ENCODE results near the gene GIMAP2. TPM values are rescaled to one million over a fixed set of nuclear protein-coding genes. Genes with fewer than 3 reads are reported as not detected.

GIMAP2 gene
- total and polyA plus RNA-seq, 9 of the 15 experiments (the other 6 are each of a cell fraction or from before 2014, with no cell fraction given), result 0.37 to 1.8 (median 1.2) TPM

- Histone ChIP-seq H3K36me3 (ENCODE audit: control insufficient read depth, insufficient read depth, low read length) (no peaks in the 10 kb centered on the region), H3K79me2 (ENCODE audit: control insufficient read depth, insufficient read depth, low read length) (no peaks in the 10 kb centered on the region), H4K20me1 (replicated peaks; ENCODE audit: control insufficient read depth, insufficient read depth, low read length) (no peaks in the 10 kb centered on the region), H3K9me3 (replicated peaks; ENCODE audit: control insufficient read depth, insufficient read depth, low read depth, low read length) (no peaks in the 10 kb centered on the region), H3K9me1 (ENCODE audit: control insufficient read depth, insufficient read depth, low read length) (no peaks in the 10 kb centered on the region), H3K4me3 (no peak overlapping the region), H3K27me3 (ENCODE audit: control insufficient read depth in 2 of 2, insufficient read depth in 2 of 2, low read length in 2 of 2) (peaks cover 6 to 26% of the 10 kb centered on the region in 2 experiments; a peak in 4 of 5 replicates), H3K4me2 (ENCODE audit: insufficient read depth, low read length) (no peak overlapping the region), H3K9ac (ENCODE audit: insufficient read depth in 1 of 2, low read depth in 2 of 2, low read length in 2 of 2) (no peak overlapping the region), H3K4me1 (replicated peaks in 1 of 2; ENCODE audit: control insufficient read depth in 2 of 2, insufficient read depth in 2 of 2, low read length in 2 of 2) (no peaks in the 10 kb centered on the region; a peak in 1 of 5 replicates), H2AFZ (ENCODE audit: low read depth, low read length) (no peak overlapping the region), H3K27ac (ENCODE audit: extremely low read depth, low read depth, low read length) (no peak overlapping the region)
- intact Hi-C loops (cut with micrococcal nuclease) (no loop called here), in situ Hi-C loops (cut with MboI) (no loop called here)
- peak; percentile 35; the same call in 1 of the 3 replicates for ATAC-seq
- TF ChIP-seq GABPA (tag; conservative IDR thresholded peaks at IDR 0.05; ENCODE audit: low read depth), result peak; percentile 75
- no peak for TF ChIP-seq ZNF589 (CRISPR knock-in tag; IDR thresholded peaks at IDR 0.05; ENCODE audit: low read depth)
- no peak for TF ChIP-seq HNRNPLL (IDR thresholded peaks at IDR 0.05; ENCODE audit: low read depth, low read length, poor library complexity, severe bottlenecking)
- peak; percentile 63; the same call in 1 of the 2 replicates for TF ChIP-seq RREB1 (CRISPR knock-in tag; IDR thresholded peaks at IDR 0.05)
- DNase-seq (ENCODE audit: extremely low read depth in 1 of 4, low spot score in 3 of 4), result no peak
- POLR2A ChIA-PET, result no interaction called here
- CTCF ChIA-PET (ENCODE audit: low intra/inter-chr PET ratio), result no interaction called here
- BruUV-seq (replicated peaks), result no TSS peak
- FAIRE-seq, result no peak
- WGBS (ENCODE audit: insufficient coverage, low coverage, missing lambda C conversion rate), result 4% methylated on average over 4 of the region's 4 CpGs
Observed at GRCh38 chr7:150663802-150664494, 21.6 kb upstream of the GIMAP2 start.

Data from K562 (cell line).